Brain microvascular endothelial cell (primary cell): ENCODE measurements around the gene AMN.

Experiments
- DNase-seq: peaks from one replicate; pipeline ENCODE4 v3.0.0-alpha.2; 2020
- H3K27ac ChIP-seq: fragments of 250-450 bp; sonication (Bioruptor Pico); 2 replicates; pipeline ENCODE4 v1.5.1; 2020; ENCODE audit warnings: mild to moderate bottlenecking, moderate library complexity
- H3K27me3 ChIP-seq: fragments of 250-450 bp; sonication (Bioruptor Pico); replicated peaks from 2 replicates; pipeline ENCODE4 v1.5.1; 2020; ENCODE audit warnings: mild to moderate bottlenecking
- H3K36me3 ChIP-seq: fragments of 250-450 bp; sonication (Bioruptor Pico); replicated peaks from 2 replicates; pipeline ENCODE4 v1.5.1; 2020; ENCODE audit warnings: mild to moderate bottlenecking
- H3K4me3 ChIP-seq: 2 replicates; pipeline ENCODE4 v1.5.1; 2011; ENCODE audit warnings: low read depth, mild to moderate bottlenecking, control low read depth, low read length, moderate library complexity
- CTCF ChIP-seq: IDR thresholded peaks from 2 replicates; pipeline ENCODE4 v1.5.1; 2011; ENCODE audit warnings: low read depth, mild to moderate bottlenecking, moderate library complexity, low read length, control low read depth, inconsistent platforms; ENCODE audit errors: missing control alignments
- in situ Hi-C: cut with HindIII; loops from 2 replicates; pipeline ENCODE4 v1.10.0; 2017; ENCODE audit warnings: low sequenced_read_pairs, low pct_ligation_motif_present

AMN gene

GRCh38 chr14:102878970-102879460, 43.4 kb upstream of the AMN start:
- no peak for TF ChIP-seq CTCF
- Histone ChIP-seq H3K4me3 (no peak overlapping the region), H3K36me3 (peaks cover 14% of the 10 kb centered on the region), H3K27me3 (no peaks in the 10 kb centered on the region), H3K27ac (no peak overlapping the region)
- DNase-seq: no peak
- in situ Hi-C loops: no loop called here

GRCh38 chr14:102882226-102882906, 40.1 kb upstream of the AMN start:
- peaks cover 26% of the 10 kb centered on the region for H3K36me3 ChIP-seq
- TF ChIP-seq CTCF: no peak
- in situ Hi-C loops: no loop called here
- DNase-seq: no peak
- no peak overlapping the region for H3K27ac ChIP-seq
- H3K27me3 ChIP-seq: no peaks in the 10 kb centered on the region
- no peak overlapping the region for H3K4me3 ChIP-seq

GRCh38 chr14:102883089-102883541, 39.3 kb upstream of the AMN start:
- Histone ChIP-seq H3K36me3 (peaks cover 26% of the 10 kb centered on the region), H3K27ac (no peak overlapping the region), H3K4me3 (no peak overlapping the region), H3K27me3 (no peaks in the 10 kb centered on the region)
- TF ChIP-seq CTCF: no peak
- in situ Hi-C loops: no loop called here
- no peak for DNase-seq

- H3K4me3 ChIP-seq: no peak overlapping the region
- H3K27me3 ChIP-seq: no peaks in the 10 kb centered on the region
- TF ChIP-seq CTCF: no peak
- H3K27ac ChIP-seq: no peak overlapping the region
- peaks cover 26% of the 10 kb centered on the region for H3K36me3 ChIP-seq
- in situ Hi-C loops: no loop called here
- no peak for DNase-seq
These were observed 38.9 kb upstream of the AMN start for GRCh38 chr14:102883554-102883953.

- no peak overlapping the region for H3K27ac ChIP-seq
- no peak for TF ChIP-seq CTCF
- in situ Hi-C loops: no loop called here
- no peaks in the 10 kb centered on the region for H3K27me3 ChIP-seq
- peaks cover 22% of the 10 kb centered on the region for H3K36me3 ChIP-seq
- H3K4me3 ChIP-seq: no peak overlapping the region
- no peak for DNase-seq
These were observed 36.6 kb upstream of the AMN start for GRCh38 chr14:102885737-102886447.
